HCT116 (cell line): ENCODE data around the gene TMEM132D. TPM values are rescaled to one million over a fixed set of nuclear protein-coding genes. Genes with fewer than 3 reads are reported as not detected.

Experiments used
- ATAC-seq: fragments of 200-7000 bp; cut with Tn5 transposase; 2 replicates; pipeline ENCODE4 v1.9.1; 2020; ENCODE audit warnings: mild to moderate bottlenecking, moderate library complexity
- BruUV-seq: library from RNA; stranded (reverse); fragments of 400-500 nt; replicated peaks from 2 replicates; lab custom pipeline; 2021; lab: Mats Ljungman, UMichigan
- CTCF ChIA-PET: fragments of 300-600 bp; sonication (Branson Sonifier 250); formaldehyde crosslinking; loops from one replicate; lab custom pipeline; 2021; ENCODE audit warnings: antibody characterized with exemption; lab: Charles Lee
- POLR2A ChIA-PET: fragments of 300-600, 350-600 bp; sonication (Branson Sonifier 250); formaldehyde crosslinking; loops from one replicate; lab custom pipeline; 2021; ENCODE audit warnings: antibody characterized with exemption; lab: Charles Lee
- RAD21 ChIA-PET, 2 experiments: fragments of 300-600 bp; sonication (Branson Sonifier 250); formaldehyde crosslinking; loops; one replicate each; lab custom pipeline; 2023; ENCODE audit warnings: low total read pairs in 2 of 2; ENCODE audit not compliant: uncharacterized antibody in 2 of 2, unreplicated experiment in 2 of 2, low non-redundant PET in 1 of 2; lab: Charles Lee
- DNase-seq: peaks from one replicate; pipeline ENCODE4 v3.0.0-alpha.2; 2010; ENCODE audit warnings: low read depth, low spot score
- H2AFZ ChIP-seq: fragments of 200-600 bp; shearing (Covaris generic), sonication (generic); 2 replicates; pipeline ENCODE4 v1.6.1; 2017; ENCODE audit warnings: low read depth, mixed run types, mixed read lengths, antibody characterized with exemption, low read length; ENCODE audit not compliant: poor library complexity, severe bottlenecking
- H3K27ac ChIP-seq: 2 replicates; pipeline ENCODE4 v1.5.1; 2012; ENCODE audit warnings: low read depth, low read length
- H3K27me3 ChIP-seq: fragments of 200-600 bp; sonication (generic); 2 replicates; pipeline ENCODE4 v1.6.1; 2016; ENCODE audit warnings: mixed run types, low read length, mixed read lengths; ENCODE audit not compliant: insufficient read depth
- H3K36me3 ChIP-seq, 2 experiments: fragments of 200-500 bp in 1 of 2; fragments of 200-600 bp in 1 of 2; sonication (Bioruptor generic) in 1 of 2; sonication (generic) in 1 of 2; 2 replicates each; pipeline versions ENCODE4 v1.5.1 to v1.6.1; 2014 to 2016; ENCODE audit warnings: low read length in 2 of 2, inconsistent platforms in 1 of 2, mixed read lengths in 1 of 2, mixed run types in 1 of 2; ENCODE audit not compliant: insufficient read depth in 2 of 2, control insufficient read depth in 1 of 2
- H3K4me1 ChIP-seq, 2 experiments: fragments of 200-600 bp in 1 of 2; sonication (generic) in 1 of 2; 2 replicates each; pipeline versions ENCODE4 v1.5.1 to v1.6.1; 2012 to 2017; ENCODE audit warnings: low read length in 2 of 2, inconsistent platforms in 1 of 2, mild to moderate bottlenecking in 1 of 2, mixed read lengths in 1 of 2, mixed run types in 1 of 2, moderate library complexity in 1 of 2; ENCODE audit not compliant: insufficient read depth in 2 of 2, control insufficient read depth in 1 of 2
- H3K4me2 ChIP-seq: fragments of 200-600 bp; sonication (generic); 2 replicates; pipeline ENCODE4 v1.6.1; 2017; ENCODE audit warnings: mixed run types, low read length, mixed read lengths
- H3K4me3 ChIP-seq, 2 experiments: fragments of 200-600 bp in 1 of 2; sonication (generic) in 1 of 2; replicated peaks in 1 of 2; 2 replicates each; pipeline ENCODE4 v1.5.1; 2011 to 2016; ENCODE audit warnings: low read length in 2 of 2, control low read depth in 1 of 2, low read depth in 1 of 2, mild to moderate bottlenecking in 1 of 2, mixed read lengths in 1 of 2, mixed run types in 1 of 2
- H3K79me2 ChIP-seq: fragments of 200-600 bp; sonication (generic); 2 replicates; pipeline ENCODE4 v1.6.1; 2017; ENCODE audit warnings: mild to moderate bottlenecking, mixed run types, low read length, moderate library complexity, mixed read lengths; ENCODE audit not compliant: insufficient read depth
- H3K9ac ChIP-seq: fragments of 200-600 bp; sonication (generic); 2 replicates; pipeline ENCODE4 v1.6.1; 2016; ENCODE audit warnings: low read length, mixed read lengths
- H3K9me2 ChIP-seq: fragments of 200-600 bp; sonication (generic), shearing (Covaris generic); 2 replicates; pipeline ENCODE4 v1.6.1; 2017; ENCODE audit warnings: mixed run types, mild to moderate bottlenecking, moderate library complexity; ENCODE audit not compliant: insufficient read depth
- H3K9me3 ChIP-seq, 2 experiments: fragments of 200-500 bp in 1 of 2; fragments of 200-600 bp in 1 of 2; sonication (Bioruptor generic) in 1 of 2; sonication (generic) in 1 of 2; 2 replicates each; pipeline ENCODE4 v1.6.1; 2014 to 2017; ENCODE audit warnings: low read length in 2 of 2, mixed read lengths in 2 of 2, inconsistent platforms in 1 of 2, low read depth in 1 of 2, mild to moderate bottlenecking in 1 of 2, mixed run types in 1 of 2, moderate library complexity in 1 of 2; ENCODE audit not compliant: control insufficient read depth in 1 of 2, insufficient read depth in 1 of 2
- H4K20me1 ChIP-seq: fragments of 200-600 bp; sonication (generic), shearing (Covaris generic); 2 replicates; pipeline ENCODE4 v1.6.1; 2017; ENCODE audit warnings: mixed run types, mild to moderate bottlenecking, moderate library complexity; ENCODE audit not compliant: insufficient read depth
- ATF3 ChIP-seq: IDR thresholded peaks from 2 replicates; pipeline ENCODE4 v1.6.1; 2012
- CEBPB ChIP-seq: IDR thresholded peaks from 2 replicates; pipeline ENCODE4 v1.6.1; 2012; ENCODE audit warnings: low read depth
- CTCF ChIP-seq, 3 experiments: fragments of 200-600 bp in 1 of 3; sonication (generic) in 1 of 3; IDR thresholded peaks in 2 of 3; conservative IDR thresholded peaks in 1 of 3; 2 replicates each; pipeline ENCODE4 v1.5.1; 2012 to 2017; ENCODE audit warnings: low read depth in 2 of 3, low read length in 2 of 3, antibody characterized with exemption in 1 of 3, borderline replicate concordance in 1 of 3, control low read depth in 1 of 3, mild to moderate bottlenecking in 1 of 3, mixed read lengths in 1 of 3, mixed run types in 1 of 3, moderate library complexity in 1 of 3; ENCODE audit not compliant: insufficient read depth in 1 of 3
- EGR1 ChIP-seq: IDR thresholded peaks from 2 replicates; pipeline ENCODE4 v1.6.1; 2012; ENCODE audit warnings: low read depth
- ELF1 ChIP-seq: IDR thresholded peaks from 2 replicates; pipeline ENCODE4 v1.6.1; 2012; ENCODE audit warnings: low read depth, borderline replicate concordance
- EZH2 ChIP-seq: fragments of 200-600 bp; sonication (generic); IDR thresholded peaks from 2 replicates; pipeline ENCODE4 v1.6.1; 2017; ENCODE audit warnings: antibody characterized with exemption, mixed run types
- JUND ChIP-seq: IDR thresholded peaks from 2 replicates; pipeline ENCODE4 v1.6.1; 2012
- MAX ChIP-seq: IDR thresholded peaks from 2 replicates; pipeline ENCODE4 v1.6.1; 2012
- POLR2AphosphoS5 ChIP-seq: IDR thresholded peaks from 2 replicates; pipeline ENCODE4 v1.6.1; 2011; ENCODE audit warnings: mild to moderate bottlenecking, low read depth, low read length, moderate library complexity
- RAD21 ChIP-seq: IDR thresholded peaks from 2 replicates; pipeline ENCODE4 v1.6.1; 2012; ENCODE audit warnings: low read depth, mild to moderate bottlenecking
- REST ChIP-seq: IDR thresholded peaks from 2 replicates; pipeline ENCODE4 v1.6.1; 2012; ENCODE audit warnings: low read depth
- SIN3A ChIP-seq: IDR thresholded peaks from 2 replicates; pipeline ENCODE4 v1.6.1; 2012; ENCODE audit warnings: low read depth
- SP1 ChIP-seq: IDR thresholded peaks from 2 replicates; pipeline ENCODE4 v1.6.1; 2012; ENCODE audit warnings: low read depth
- SRF ChIP-seq: IDR thresholded peaks from 2 replicates; pipeline ENCODE4 v1.6.1; 2012; ENCODE audit warnings: low read depth
- TCF7L2 ChIP-seq: IDR thresholded peaks from 2 replicates; pipeline ENCODE4 v1.7.0; 2011; ENCODE audit warnings: borderline replicate concordance, inconsistent platforms; ENCODE audit not compliant: insufficient read depth, insufficient read length; ENCODE audit errors: extremely low read depth
- YY1 ChIP-seq: IDR thresholded peaks from 2 replicates; pipeline ENCODE4 v1.6.1; 2011; ENCODE audit warnings: low read length, low read depth, moderate library complexity, mild to moderate bottlenecking; ENCODE audit not compliant: insufficient replicate concordance; ENCODE audit errors: extremely low read depth
- ZBTB33 ChIP-seq: IDR thresholded peaks from 2 replicates; pipeline ENCODE4 v1.6.1; 2011; ENCODE audit warnings: mild to moderate bottlenecking, low read length, moderate library complexity; ENCODE audit not compliant: insufficient replicate concordance; ENCODE audit errors: extremely low read depth
- ZFX ChIP-seq: fragments of 450-650 bp; IDR thresholded peaks from 2 replicates; pipeline ENCODE4 v1.6.1; 2017
- ZNF274 ChIP-seq: fragments of 200-500 bp; sonication (Bioruptor generic); IDR thresholded peaks from 2 replicates; pipeline ENCODE4 v1.6.1; 2014; ENCODE audit warnings: mild to moderate bottlenecking, low read depth, low read length, inconsistent platforms
- intact Hi-C: fragments of 100-400 bp; cut with micrococcal nuclease; formaldehyde crosslinking; loops from 2 replicates; pipeline ENCODE4 v1.10.0; 2022
- total RNA-seq: library from RNA; stranded (reverse); gene quantifications from one replicate; pipeline ENCODE4 v1.2.1, GENCODE V29; 2021; ENCODE audit not compliant: unreplicated experiment

Gene TMEM132D
- total RNA-seq, 1 experiment from 2014 or later: not detected

GRCh38 chr12:129563266-129563665 lies 340.6 kb downstream of the TMEM132D start:
- ChIA-PET RAD21 (no interaction called here), CTCF (no interaction called here), POLR2A (no interaction called here)
- no peak overlapping the region for H3K9ac ChIP-seq
- no peaks in the 10 kb centered on the region for H3K27me3 ChIP-seq
- H2AFZ ChIP-seq: no peak overlapping the region
- H4K20me1 ChIP-seq: no peaks in the 10 kb centered on the region
- no peak for ATAC-seq
- no peak for DNase-seq
- no peak overlapping the region for H3K4me2 ChIP-seq
- no TSS peak for BruUV-seq
- H3K9me2 ChIP-seq: no peaks in the 10 kb centered on the region
- H3K27ac ChIP-seq: no peak overlapping the region
- H3K4me1 ChIP-seq: no peaks in the 10 kb centered on the region
- no peak for TF ChIP-seq EGR1
- no peak for TF ChIP-seq ZBTB33
- no peak for TF ChIP-seq EZH2
- TF ChIP-seq SIN3A: no peak
- no peak for TF ChIP-seq YY1
- TF ChIP-seq JUND: no peak
- TF ChIP-seq ZFX: no peak
- no peak for TF ChIP-seq CTCF (IDR thresholded peaks at IDR 0.05 in 2 of 3, conservative IDR thresholded peaks at IDR 0.05 in 1 of 3; ENCODE audit: borderline replicate concordance in 1 of 3, insufficient read depth in 1 of 3, low read depth in 2 of 3, low read length in 2 of 3)
- no peak for TF ChIP-seq REST
- no peak for TF ChIP-seq CEBPB
- TF ChIP-seq ATF3: no peak
- no peak for TF ChIP-seq SRF
- TF ChIP-seq ZNF274: no peak
- TF ChIP-seq SP1: no peak
- no peak for TF ChIP-seq ELF1
- TF ChIP-seq RAD21: no peak
- TF ChIP-seq MAX: no peak
- TF ChIP-seq POLR2AphosphoS5: no peak
- no peak for TF ChIP-seq TCF7L2
- H3K9me3 ChIP-seq: peaks cover 17 to 34% of the 10 kb centered on the region in 2 experiments; a peak in 2 of 4 replicates
- no peaks in the 10 kb centered on the region for H3K79me2 ChIP-seq
- H3K36me3 ChIP-seq: no peaks in the 10 kb centered on the region
- intact Hi-C loops: no loop called here
- no peak overlapping the region for H3K4me3 ChIP-seq
